Breast epithelium (tissue), 4 donors: ENCODE results near the gene INVS. TPM values are rescaled to one million over a fixed set of nuclear protein-coding genes. Genes with fewer than 3 reads are reported as not detected.
"Not testable (repeated sequence)": the region's sequence is repeated elsewhere in the genome, so short reads cannot be mapped to it uniquely, and the experiment has no call there.

ENCODE experiments used
- DNase-seq, 2 donors: peaks; one replicate each; pipeline ENCODE4 v3.0.0-alpha.2; 2019; ENCODE audit warnings: low spot score in 2 of 2
- H3K27ac ChIP-seq, 2 donors: fragments of 200-600 bp; sonication (generic) in 1 of 2; one replicate each; pipeline ENCODE4 v1.5.1; 2016 to 2019; ENCODE audit warnings: mild to moderate bottlenecking in 1 of 2
- H3K27me3 ChIP-seq, 2 donors: fragments of 200-600 bp; sonication (generic) in 1 of 2; one replicate each; pipeline versions ENCODE4 v1.5.1 to v1.6.0; 2017 to 2019; ENCODE audit warnings: control low read depth in 1 of 2, mild to moderate bottlenecking in 1 of 2
- H3K36me3 ChIP-seq: fragments of 200-600 bp; one replicate; pipeline ENCODE4 v1.5.1; 2019
- H3K4me1 ChIP-seq, 2 donors: fragments of 200-600 bp; sonication (generic); one replicate each; pipeline ENCODE4 v1.5.1; 2016 to 2019; ENCODE audit warnings: control low read depth in 1 of 2
- H3K4me3 ChIP-seq, 3 donors: fragments of 200-600 bp; sonication (generic); 1 replicate in 2 of 3; 2 replicates in 1 of 3; pipeline ENCODE4 v1.5.1; 2016 to 2019; ENCODE audit warnings: mild to moderate bottlenecking in 3 of 3, moderate library complexity in 2 of 3
- H3K9me3 ChIP-seq, 2 donors: fragments of 200-600 bp; sonication (generic) in 1 of 2; one replicate each; pipeline ENCODE4 v1.5.1; 2016 to 2019; ENCODE audit warnings: control low read depth in 1 of 2
- CTCF ChIP-seq, 3 donors: fragments of 450-650 bp; IDR thresholded peaks; one replicate each; pipeline ENCODE4 v1.5.1; 2016 to 2017; ENCODE audit warnings: antibody characterized with exemption in 3 of 3, mild to moderate bottlenecking in 3 of 3, moderate library complexity in 3 of 3
- POLR2A ChIP-seq: fragments of 450-650 bp; IDR thresholded peaks from one replicate; pipeline ENCODE4 v1.6.1; 2016; ENCODE audit warnings: antibody characterized with exemption, mild to moderate bottlenecking, moderate library complexity
- POLR2AphosphoS5 ChIP-seq, 3 donors: sonication (generic); formaldehyde crosslinking; IDR thresholded peaks; one replicate each; pipeline ENCODE4 v1.6.1; 2017; ENCODE audit warnings: antibody characterized with exemption in 3 of 3
- intact Hi-C: fragments of 100-400 bp; cut with DNase I; formaldehyde crosslinking; loops from one replicate; pipeline ENCODE4 v1.15.1; 2023; ENCODE audit warnings: low total_unique reads
- total RNA-seq, 3 donors: library from RNA; depleted of rRNA; stranded (reverse); fragments of >200 nt; gene quantifications; one replicate each; pipeline ENCODE4 v1.1.0, GENCODE V29; 2016

INVS gene
- total RNA-seq, 3 donors from 2014 or later, result 30.7 to 36.0 (median 34.7) TPM

GRCh38 chr9:100126423-100126822, 27.4 kb downstream of the INVS start:
- no peaks in the 10 kb centered on the region for H3K9me3 ChIP-seq
- DNase-seq, result no peak
- no peaks in the 10 kb centered on the region for H3K36me3 ChIP-seq
- H3K4me3 ChIP-seq, result no peak overlapping the region
- intact Hi-C loops, result no loop called here
- no peaks in the 10 kb centered on the region for H3K27me3 ChIP-seq
- no peak overlapping the region for H3K27ac ChIP-seq
- TF ChIP-seq CTCF (IDR thresholded peaks at IDR 0.05) (no peak), POLR2AphosphoS5 (IDR thresholded peaks at IDR 0.05) (no peak), POLR2A (no peak)
- H3K4me1 ChIP-seq, result no peaks in the 10 kb centered on the region

GRCh38 chr9:100129772-100130171, 30.7 kb downstream of the INVS start:
- TF ChIP-seq CTCF (IDR thresholded peaks at IDR 0.05) (no peak), POLR2A (no peak), POLR2AphosphoS5 (IDR thresholded peaks at IDR 0.05) (no peak)
- intact Hi-C loops, result no loop called here

GRCh38 chr9:100131216-100131615, 32.2 kb downstream of the INVS start:
- H3K4me1 ChIP-seq, result no peaks in the 10 kb centered on the region
- TF ChIP-seq POLR2A (no peak), CTCF (IDR thresholded peaks at IDR 0.05) (no peak), POLR2AphosphoS5 (IDR thresholded peaks at IDR 0.05) (no peak)
- H3K4me3 ChIP-seq, result no peak overlapping the region
- H3K9me3 ChIP-seq, result no peaks in the 10 kb centered on the region
- no peak overlapping the region for H3K27ac ChIP-seq
- DNase-seq, result no peak
- H3K27me3 ChIP-seq, result no peaks in the 10 kb centered on the region
- no peaks in the 10 kb centered on the region for H3K36me3 ChIP-seq
- intact Hi-C loops, result no loop called here

More at GRCh38 chr9:100129772-100130171, 30.7 kb downstream of the INVS start:
- Histone ChIP-seq H3K27me3 (no peaks in the 10 kb centered on the region), H3K4me1 (no peaks in the 10 kb centered on the region), H3K36me3 (no peaks in the 10 kb centered on the region), H3K27ac (no peak overlapping the region), H3K9me3 (no peaks in the 10 kb centered on the region), H3K4me3 (no peak overlapping the region)
- no peak for DNase-seq

- no peak for DNase-seq
- no peaks in the 10 kb centered on the region for H3K4me1 ChIP-seq
- no peak for TF ChIP-seq CTCF (IDR thresholded peaks at IDR 0.05)
- no peak for TF ChIP-seq POLR2AphosphoS5 (IDR thresholded peaks at IDR 0.05)
- no peak for TF ChIP-seq POLR2A
- intact Hi-C loops, result no loop called here
- no peak overlapping the region for H3K27ac ChIP-seq
- H3K27me3 ChIP-seq, result no peaks in the 10 kb centered on the region
- H3K9me3 ChIP-seq, result no peaks in the 10 kb centered on the region
- H3K36me3 ChIP-seq, result no peaks in the 10 kb centered on the region
- H3K4me3 ChIP-seq, result no peak overlapping the region
Observed at GRCh38 chr9:100131875-100132430, 32.9 kb downstream of the INVS start.

GRCh38 chr9:100134731-100135130, 35.7 kb downstream of the INVS start:
- DNase-seq, result no peak
- TF ChIP-seq POLR2AphosphoS5 (IDR thresholded peaks at IDR 0.05), result no peak
- TF ChIP-seq POLR2A, result no peak
- no peak for TF ChIP-seq CTCF (IDR thresholded peaks at IDR 0.05)
- intact Hi-C loops, result no loop called here
- H3K27ac ChIP-seq, result no peak overlapping the region
- no peaks in the 10 kb centered on the region for H3K27me3 ChIP-seq
- no peaks in the 10 kb centered on the region for H3K9me3 ChIP-seq
- H3K36me3 ChIP-seq, result no peaks in the 10 kb centered on the region
- H3K4me1 ChIP-seq, result no peaks in the 10 kb centered on the region
- H3K4me3 ChIP-seq, result no peak overlapping the region

- H3K27ac ChIP-seq, intact Hi-C loops, H3K36me3 ChIP-seq, DNase-seq, H3K4me3 ChIP-seq, H3K4me1 ChIP-seq, H3K9me3 ChIP-seq, H3K27me3 ChIP-seq: not testable (repeated sequence)
Observed at GRCh38 chr9:100136799-100137198, 37.8 kb downstream of the INVS start.

- H3K36me3 ChIP-seq, H3K4me3 ChIP-seq, H3K27me3 ChIP-seq, H3K4me1 ChIP-seq, H3K27ac ChIP-seq, H3K9me3 ChIP-seq, DNase-seq, intact Hi-C loops: not testable (repeated sequence)
Observed at GRCh38 chr9:100140303-100140702, 41.3 kb downstream of the INVS start.

- H3K27ac ChIP-seq, H3K27me3 ChIP-seq, DNase-seq, H3K4me3 ChIP-seq, H3K36me3 ChIP-seq, H3K9me3 ChIP-seq, H3K4me1 ChIP-seq, intact Hi-C loops: not testable (repeated sequence)
Observed at GRCh38 chr9:100141862-100142261, 42.8 kb downstream of the INVS start.
